SU-DHL-6 (cell line): Measurements from ENCODE around the gene FNBP1L.

Experiments
- H2AFZ ChIP-seq: fragments of 200-600 bp; sonication (generic); 2 replicates; pipeline ENCODE4 v1.6.1; 2014; ENCODE audit warnings: low read depth, mild to moderate bottlenecking, moderate library complexity, mixed read lengths, antibody characterized with exemption, low read length; ENCODE audit not compliant: severe bottlenecking
- H3F3A ChIP-seq: fragments of 200-600 bp; shearing (Covaris generic); 2 replicates; pipeline ENCODE4 v1.6.0; 2016; ENCODE audit warnings: antibody characterized with exemption, mild to moderate bottlenecking; ENCODE audit not compliant: insufficient read depth
- H3K27ac ChIP-seq: fragments of 200-600 bp; sonication (generic); 2 replicates; pipeline ENCODE4 v1.5.1; 2016; ENCODE audit warnings: low read depth, mild to moderate bottlenecking, low read length, moderate library complexity, mixed read lengths
- H3K27me3 ChIP-seq: fragments of 200-600 bp; sonication (generic), shearing (Covaris generic); 2 replicates; pipeline ENCODE4 v1.6.0; 2014; ENCODE audit warnings: mild to moderate bottlenecking, low read length
- H3K36me3 ChIP-seq: fragments of 200-600 bp; sonication (generic); 2 replicates; pipeline ENCODE4 v1.6.1; 2014; ENCODE audit warnings: mild to moderate bottlenecking, low read length, mixed read lengths
- H3K4me2 ChIP-seq: fragments of 300-600, 200-600 bp; shearing (Covaris generic), sonication (generic); 2 replicates; pipeline ENCODE4 v1.6.0; 2014; ENCODE audit warnings: low read length, low read depth, mild to moderate bottlenecking; ENCODE audit not compliant: poor library complexity, severe bottlenecking
- H3K4me3 ChIP-seq: fragments of 200-600 bp; sonication (generic); 2 replicates; pipeline ENCODE4 v1.5.1; 2014; ENCODE audit warnings: antibody characterized with exemption, low read length, mild to moderate bottlenecking, mixed read lengths; ENCODE audit not compliant: insufficient read depth, poor library complexity, severe bottlenecking
- H3K79me2 ChIP-seq: fragments of 200-600 bp; sonication (generic); 2 replicates; pipeline ENCODE4 v1.6.1; 2014; ENCODE audit warnings: mild to moderate bottlenecking, low read length, moderate library complexity; ENCODE audit not compliant: insufficient read depth
- H3K9ac ChIP-seq: fragments of 200-600 bp; sonication (generic); 2 replicates; pipeline ENCODE4 v1.7.0; 2014; ENCODE audit warnings: mild to moderate bottlenecking, low read length
- H3K9me2 ChIP-seq: fragments of 200-600 bp; sonication (generic); replicated peaks from 2 replicates; pipeline ENCODE4 v1.6.1; 2014; ENCODE audit warnings: low read length; ENCODE audit not compliant: insufficient read depth
- H3K9me3 ChIP-seq: fragments of 200-600 bp; sonication (generic); 2 replicates; pipeline ENCODE4 v1.6.1; 2014; ENCODE audit warnings: low read length, mixed read lengths; ENCODE audit not compliant: insufficient read depth
- H4K20me1 ChIP-seq: fragments of 200-600 bp; sonication (generic); 2 replicates; pipeline ENCODE4 v1.6.1; 2014; ENCODE audit warnings: low read depth, mild to moderate bottlenecking, antibody characterized with exemption, low read length, moderate library complexity, mixed read lengths
- EZH2phosphoT487 ChIP-seq: fragments of 200-600 bp; sonication (generic), shearing (Covaris generic); conservative IDR thresholded peaks from 2 replicates; pipeline ENCODE4 v1.6.1; 2018; ENCODE audit warnings: mild to moderate bottlenecking, antibody characterized with exemption, low read length, moderate library complexity, mixed read lengths
- TF ChIP-seq, protein P1 (sequence below): fragments of 200-600 bp; sonication (generic); IDR thresholded peaks from one replicate; pipeline ENCODE4 v1.5.1; 2017; ENCODE audit warnings: antibody characterized with exemption, mild to moderate bottlenecking, low read length, moderate library complexity; ENCODE audit not compliant: insufficient read depth, poor library complexity, severe bottlenecking

FNBP1L gene

DNA sequence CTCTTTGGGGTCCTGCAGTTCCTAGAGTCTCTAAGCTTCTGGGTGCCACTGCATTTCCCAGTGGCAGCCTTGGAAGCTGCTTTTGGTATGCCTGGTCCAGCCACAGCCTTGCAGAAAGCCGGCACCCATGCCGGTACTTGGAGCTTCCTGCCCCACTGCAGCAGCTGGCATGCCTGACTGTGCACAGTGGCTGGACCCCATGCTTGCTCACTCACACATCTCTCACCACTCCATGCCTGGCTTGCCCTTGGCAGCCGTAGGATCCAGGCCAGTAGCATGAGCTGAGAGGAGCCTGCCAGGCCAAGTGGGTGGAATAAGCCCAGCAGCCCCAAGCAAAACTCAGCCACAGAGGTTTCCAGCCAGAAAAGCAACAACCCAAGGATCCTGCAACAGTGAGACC lies 20.3 kb upstream of the FNBP1L start:
- Histone ChIP-seq H3K27ac (no peak overlapping the region), H3K4me2 (no peak overlapping the region), H3K9ac (no peak overlapping the region), H3K9me2 (no peaks in the 10 kb centered on the region), H3K9me3 (no peaks in the 10 kb centered on the region), H4K20me1 (no peaks in the 10 kb centered on the region), H3K4me3 (no peak overlapping the region), H3K27me3 (no peaks in the 10 kb centered on the region), H3K36me3 (no peaks in the 10 kb centered on the region), H3K79me2 (no peaks in the 10 kb centered on the region), H2AFZ (no peak overlapping the region), H3F3A (no peaks in the 10 kb centered on the region)
- TF ChIP-seq EZH2phosphoT487 = no peak
- TF ChIP-seq, protein P1, sequence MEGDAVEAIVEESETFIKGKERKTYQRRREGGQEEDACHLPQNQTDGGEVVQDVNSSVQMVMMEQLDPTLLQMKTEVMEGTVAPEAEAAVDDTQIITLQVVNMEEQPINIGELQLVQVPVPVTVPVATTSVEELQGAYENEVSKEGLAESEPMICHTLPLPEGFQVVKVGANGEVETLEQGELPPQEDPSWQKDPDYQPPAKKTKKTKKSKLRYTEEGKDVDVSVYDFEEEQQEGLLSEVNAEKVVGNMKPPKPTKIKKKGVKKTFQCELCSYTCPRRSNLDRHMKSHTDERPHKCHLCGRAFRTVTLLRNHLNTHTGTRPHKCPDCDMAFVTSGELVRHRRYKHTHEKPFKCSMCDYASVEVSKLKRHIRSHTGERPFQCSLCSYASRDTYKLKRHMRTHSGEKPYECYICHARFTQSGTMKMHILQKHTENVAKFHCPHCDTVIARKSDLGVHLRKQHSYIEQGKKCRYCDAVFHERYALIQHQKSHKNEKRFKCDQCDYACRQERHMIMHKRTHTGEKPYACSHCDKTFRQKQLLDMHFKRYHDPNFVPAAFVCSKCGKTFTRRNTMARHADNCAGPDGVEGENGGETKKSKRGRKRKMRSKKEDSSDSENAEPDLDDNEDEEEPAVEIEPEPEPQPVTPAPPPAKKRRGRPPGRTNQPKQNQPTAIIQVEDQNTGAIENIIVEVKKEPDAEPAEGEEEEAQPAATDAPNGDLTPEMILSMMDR = no peak

DNA sequence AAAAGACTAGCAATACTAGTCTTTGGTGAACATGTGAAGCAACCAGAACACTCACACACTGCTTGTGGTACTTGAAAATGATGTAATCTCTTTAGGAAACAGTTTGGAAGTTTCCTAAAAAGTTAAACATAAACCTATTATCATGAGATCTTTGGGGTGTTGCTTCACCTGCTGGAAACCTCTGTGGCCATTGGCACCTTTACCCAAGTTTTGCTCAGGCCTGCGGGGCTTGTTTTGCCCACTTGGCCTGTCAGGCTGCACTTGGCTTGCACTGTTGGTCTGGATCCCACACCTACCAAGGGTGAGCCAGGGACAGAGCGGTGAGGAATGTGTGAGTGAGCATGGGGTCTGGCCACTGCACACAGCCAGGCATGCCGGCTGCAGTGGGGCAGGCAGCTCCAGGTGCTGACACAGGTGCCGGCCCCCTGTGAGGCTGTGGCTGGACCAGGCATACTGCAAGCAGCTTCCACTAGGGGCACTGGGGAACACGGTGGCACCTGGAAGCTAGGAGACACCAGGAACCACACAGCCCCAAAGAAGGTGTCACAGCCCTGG lies 14.4 kb upstream of the FNBP1L start:
- Histone ChIP-seq H3K4me2 (no peak overlapping the region), H3K27me3 (no peaks in the 10 kb centered on the region), H3K9me2 (no peaks in the 10 kb centered on the region), H4K20me1 (no peaks in the 10 kb centered on the region), H3K4me3 (no peak overlapping the region), H3K36me3 (no peaks in the 10 kb centered on the region), H3K9me3 (no peaks in the 10 kb centered on the region), H3K27ac (no peak overlapping the region), H2AFZ (no peak overlapping the region), H3F3A (no peaks in the 10 kb centered on the region), H3K79me2 (no peaks in the 10 kb centered on the region), H3K9ac (no peak overlapping the region)
- TF ChIP-seq, protein P1 = no peak
- TF ChIP-seq EZH2phosphoT487 = no peak

DNA sequence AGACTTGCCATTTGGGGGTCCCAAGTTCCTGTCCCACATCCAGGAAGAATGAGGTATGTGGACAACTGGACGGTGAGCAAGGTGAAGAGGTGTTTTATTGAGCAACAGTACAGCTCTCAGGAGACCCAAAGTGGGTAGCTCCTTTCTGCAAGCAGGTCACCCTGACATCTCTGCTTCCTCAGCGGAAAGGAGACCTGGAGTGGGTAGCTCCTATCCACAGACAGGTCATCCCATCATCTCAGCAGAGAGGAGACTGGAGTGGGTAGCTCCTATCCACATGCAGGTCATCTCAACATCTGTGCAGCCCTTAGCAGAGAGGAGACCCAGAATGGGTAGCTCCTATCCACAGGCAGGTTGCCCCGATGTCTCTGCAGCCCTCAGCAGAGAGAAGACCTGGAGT lies 13.8 kb upstream of the FNBP1L start:
- TF ChIP-seq, protein P1 = no peak
- TF ChIP-seq EZH2phosphoT487 = no peak
- Histone ChIP-seq H3K36me3 (no peaks in the 10 kb centered on the region), H3K27ac (no peak overlapping the region), H2AFZ (no peak overlapping the region), H3K4me3 (no peak overlapping the region), H3K9me3 (no peaks in the 10 kb centered on the region), H3K9me2 (no peaks in the 10 kb centered on the region), H3K27me3 (no peaks in the 10 kb centered on the region), H3K4me2 (no peak overlapping the region), H3K9ac (no peak overlapping the region), H4K20me1 (no peaks in the 10 kb centered on the region), H3K79me2 (no peaks in the 10 kb centered on the region), H3F3A (no peaks in the 10 kb centered on the region)
